Measurements from ENCODE around the gene CD160. TPM values are rescaled to one million over a fixed set of nuclear protein-coding genes. Genes with fewer than 3 reads are reported as not detected.

CD160 gene
- total RNA-seq, 3 donors from 2014 or later (not counting 1 experiment from before 2014, with no cell fraction given): 77.7 to 150 (median 83.4) TPM

GRCh38 chr1:145773423-145773822 is 54.1 kb downstream of the CD160 start:
- H3K9me3 Mint-ChIP-seq: no peaks in the 10 kb centered on the region
- TF ChIP-seq CTCF (IDR thresholded peaks at IDR 0.05): no peak
- H3K4me3 ChIP-seq (ENCODE audit: low read length): no peak overlapping the region
- no peaks in the 10 kb centered on the region for H3K9me3 ChIP-seq (ENCODE audit: control insufficient read depth, insufficient read depth, low read length)
- intact Hi-C loops (cut with micrococcal nuclease): no loop called here
- no peak overlapping the region for H3K4me3 Mint-ChIP-seq
- no peaks in the 10 kb centered on the region for H3K27me3 ChIP-seq (ENCODE audit: control insufficient read depth, insufficient read depth, low read length)
- peaks cover 24% of the 10 kb centered on the region for H3K36me3 ChIP-seq (ENCODE audit: control insufficient read depth, insufficient read depth, low read length)
- no peaks in the 10 kb centered on the region for H3K4me1 ChIP-seq (ENCODE audit: control insufficient read depth, insufficient read depth, low read length)
- no peak overlapping the region for H3K27ac ChIP-seq (ENCODE audit: low read length)
- DNase-seq (no peak), ATAC-seq (peak in 1 of 3 donors; percentile 29)
- H3K27ac Mint-ChIP-seq: peak overlapping the region; percentile 80 to 81
- WGBS (ENCODE audit: insufficient coverage): no CpG with 5 or more reads among the region's 1 CpG
- peaks cover 12% of the 10 kb centered on the region for H3K36me3 Mint-ChIP-seq
- H3K4me1 Mint-ChIP-seq: peaks cover 23 to 32% of the 10 kb centered on the region in 2 donors
- no peaks in the 10 kb centered on the region for H3K27me3 Mint-ChIP-seq (ENCODE audit: low read depth in 2 of 2)

- Histone ChIP-seq H3K36me3 (ENCODE audit: control insufficient read depth, insufficient read depth, low read length) (peaks cover 9% of the 10 kb centered on the region), H3K9me3 (ENCODE audit: control insufficient read depth, insufficient read depth, low read length) (no peaks in the 10 kb centered on the region), H3K27me3 (ENCODE audit: control insufficient read depth, insufficient read depth, low read length) (no peaks in the 10 kb centered on the region), H3K4me1 (ENCODE audit: control insufficient read depth, insufficient read depth, low read length) (no peaks in the 10 kb centered on the region), H3K27ac (ENCODE audit: low read length) (no peak overlapping the region), H3K4me3 (ENCODE audit: low read length) (no peak overlapping the region)
- intact Hi-C loops (cut with micrococcal nuclease): no loop called here
- 88% methylated on average over 1 of the region's 1 CpG for WGBS (ENCODE audit: insufficient coverage)
- H3K27me3 Mint-ChIP-seq (ENCODE audit: low read depth in 2 of 2): no peaks in the 10 kb centered on the region
- DNase-seq: no peak
- no peak overlapping the region for H3K27ac Mint-ChIP-seq
- no peak for TF ChIP-seq CTCF (IDR thresholded peaks at IDR 0.05)
- H3K9me3 Mint-ChIP-seq: no peaks in the 10 kb centered on the region
- H3K4me1 Mint-ChIP-seq: peaks cover 14 to 42% of the 10 kb centered on the region in 2 donors
- H3K4me3 Mint-ChIP-seq: no peak overlapping the region
- ATAC-seq: no peak
- H3K36me3 Mint-ChIP-seq: no peaks in the 10 kb centered on the region
These were observed 58.3 kb downstream of the CD160 start for GRCh38 chr1:145777357-145778145.

GRCh38 chr1:145778146-145778540 is 58.8 kb downstream of the CD160 start:
- WGBS (ENCODE audit: insufficient coverage): no CpG with 5 or more reads among the region's 1 CpG
- DNase-seq: no peak
- no peak overlapping the region for H3K4me3 ChIP-seq (ENCODE audit: low read length)
- H3K27me3 Mint-ChIP-seq (ENCODE audit: low read depth in 2 of 2): no peaks in the 10 kb centered on the region
- no peak overlapping the region for H3K4me3 Mint-ChIP-seq
- H3K4me1 Mint-ChIP-seq: peaks cover 12 to 36% of the 10 kb centered on the region in 2 donors
- no peak overlapping the region for H3K27ac ChIP-seq (ENCODE audit: low read length)
- no peaks in the 10 kb centered on the region for H3K36me3 Mint-ChIP-seq
- H3K4me1 ChIP-seq (ENCODE audit: control insufficient read depth, insufficient read depth, low read length): no peaks in the 10 kb centered on the region
- intact Hi-C loops (cut with micrococcal nuclease): no loop called here
- H3K27ac Mint-ChIP-seq: no peak overlapping the region
- no peaks in the 10 kb centered on the region for H3K9me3 Mint-ChIP-seq
- no peaks in the 10 kb centered on the region for H3K9me3 ChIP-seq (ENCODE audit: control insufficient read depth, insufficient read depth, low read length)
- H3K36me3 ChIP-seq (ENCODE audit: control insufficient read depth, insufficient read depth, low read length): peaks cover 11% of the 10 kb centered on the region
- no peak for ATAC-seq
- H3K27me3 ChIP-seq (ENCODE audit: control insufficient read depth, insufficient read depth, low read length): no peaks in the 10 kb centered on the region
- TF ChIP-seq CTCF (IDR thresholded peaks at IDR 0.05): no peak

Data from natural killer cell (primary cell).